ENCODE measurements around the gene ADISSP. TPM values are rescaled to one million over a fixed set of nuclear protein-coding genes. Genes with fewer than 3 reads are reported as not detected.

The ADISSP gene
- total and polyA plus RNA-seq, 2 of the 8 experiments (the other 6 are each of a cell fraction or from before 2014, with no cell fraction given) = 111 to 141 TPM

GRCh38 chr20:3751675-3752385, 15.7 kb downstream of the ADISSP start (continued):
- TF ChIP-seq CREB1 (IDR thresholded peaks at IDR 0.05) = peak; percentile 43; the same call in 1 of the 2 replicates
- TF ChIP-seq MAX (IDR thresholded peaks at IDR 0.05) = peak; percentile 34; the same call in 1 of the 2 replicates
- no peak for TF ChIP-seq NANOG (IDR thresholded peaks at IDR 0.05; ENCODE audit: insufficient read depth, low read depth, low read length, poor library complexity, severe bottlenecking)
- TF ChIP-seq KDM5A (IDR thresholded peaks at IDR 0.05; ENCODE audit: low read length) = no peak
